HUES64 (cell line): Measurements from ENCODE around the gene EARS2. TPM values are rescaled to one million over a fixed set of nuclear protein-coding genes. Genes with fewer than 3 reads are reported as not detected.
"Not testable (repeated sequence)": the region's sequence is repeated elsewhere in the genome, so short reads cannot be mapped to it uniquely, and the experiment has no call there.

Source experiments
- H3K27ac ChIP-seq: 2 replicates; pipeline ENCODE4 v1.7.0; 2013; ENCODE audit warnings: low read depth, low read length, inconsistent platforms
- H3K27me3 ChIP-seq: 2 replicates; pipeline ENCODE4 v1.6.1; 2013; ENCODE audit warnings: mild to moderate bottlenecking, low read length; ENCODE audit not compliant: insufficient read depth
- H3K36me3 ChIP-seq: 2 replicates; pipeline ENCODE4 v1.6.1; 2013; ENCODE audit warnings: mild to moderate bottlenecking, low read length; ENCODE audit not compliant: insufficient read depth
- H3K4me1 ChIP-seq: 2 replicates; pipeline ENCODE4 v1.6.1; 2013; ENCODE audit warnings: mild to moderate bottlenecking, low read length, moderate library complexity; ENCODE audit not compliant: insufficient read depth
- H3K4me3 ChIP-seq: 2 replicates; pipeline ENCODE4 v1.5.1; 2013; ENCODE audit warnings: mild to moderate bottlenecking, low read length, moderate library complexity
- H3K9ac ChIP-seq: 2 replicates; pipeline ENCODE4 v1.6.1; 2013; ENCODE audit warnings: mild to moderate bottlenecking, low read depth, low read length
- H3K9me3 ChIP-seq: 2 replicates; pipeline ENCODE4 v1.6.1; 2013; ENCODE audit warnings: low read depth, low read length; ENCODE audit not compliant: insufficient read depth
- WGBS: fragments of 150-250, 120-280 bp; methylation state at CpG from one replicate; pipeline ENCODE4 v1.1.7; 2013; ENCODE audit warnings: missing lambda C conversion rate; 5-methylcytosine and 5-hydroxymethylcytosine counted together
- polyA plus RNA-seq, 2 experiments: library from polyadenylated mRNA; stranded (reverse); fragments of 50-300 nt; gene quantifications; one replicate each; pipeline ENCODE4 v1.2.3, GENCODE V29; 2013

The EARS2 gene
- 34.3 TPM for polyA plus RNA-seq (2013, experiment 1 of 2)
- 32.1 TPM for polyA plus RNA-seq (2013, experiment 2 of 2)

GRCh38 chr16:23556881-23557778 lies at the start of gene EARS2, which contains the start of gene UBFD1:
TSS of gene EARS2 (minus strand) at chr16:23557350. CDS start at chr16:23557343, 7 bp downstream.
TSS of gene UBFD1 (plus strand) at chr16:23557727. CDS start at chr16:23557743, 16 bp downstream.
- Histone ChIP-seq H3K27me3 (no peaks in the 10 kb centered on the region), H3K27ac (peak within 1 kb of the TSS; percentile 98), H3K36me3 (peaks cover 65% of the 10 kb centered on the region), H3K9ac (peak within 1 kb of the TSS; percentile 96), H3K4me3 (peak within 1 kb of the TSS; percentile 83), H3K9me3 (no peaks in the 10 kb centered on the region), H3K4me1 (no peaks in the 10 kb centered on the region)
- 3% methylated on average over 65 of the region's 65 CpGs for WGBS

- H3K27me3 ChIP-seq, result no peaks in the 10 kb centered on the region
- peak overlapping the region; percentile 57; the same call in 1 of the 2 replicates for H3K27ac ChIP-seq
- H3K9ac ChIP-seq, result no peak overlapping the region
- WGBS, result 89% methylated on average over 11 of the region's 11 CpGs
- H3K4me1 ChIP-seq, result peaks cover 14% of the 10 kb centered on the region
- H3K9me3 ChIP-seq, result no peaks in the 10 kb centered on the region
- H3K36me3 ChIP-seq, result peaks cover 30% of the 10 kb centered on the region
- H3K4me3 ChIP-seq, result no peak overlapping the region
Measured at GRCh38 chr16:23597003-23597756, 40.0 kb upstream of the EARS2 start.

DNA sequence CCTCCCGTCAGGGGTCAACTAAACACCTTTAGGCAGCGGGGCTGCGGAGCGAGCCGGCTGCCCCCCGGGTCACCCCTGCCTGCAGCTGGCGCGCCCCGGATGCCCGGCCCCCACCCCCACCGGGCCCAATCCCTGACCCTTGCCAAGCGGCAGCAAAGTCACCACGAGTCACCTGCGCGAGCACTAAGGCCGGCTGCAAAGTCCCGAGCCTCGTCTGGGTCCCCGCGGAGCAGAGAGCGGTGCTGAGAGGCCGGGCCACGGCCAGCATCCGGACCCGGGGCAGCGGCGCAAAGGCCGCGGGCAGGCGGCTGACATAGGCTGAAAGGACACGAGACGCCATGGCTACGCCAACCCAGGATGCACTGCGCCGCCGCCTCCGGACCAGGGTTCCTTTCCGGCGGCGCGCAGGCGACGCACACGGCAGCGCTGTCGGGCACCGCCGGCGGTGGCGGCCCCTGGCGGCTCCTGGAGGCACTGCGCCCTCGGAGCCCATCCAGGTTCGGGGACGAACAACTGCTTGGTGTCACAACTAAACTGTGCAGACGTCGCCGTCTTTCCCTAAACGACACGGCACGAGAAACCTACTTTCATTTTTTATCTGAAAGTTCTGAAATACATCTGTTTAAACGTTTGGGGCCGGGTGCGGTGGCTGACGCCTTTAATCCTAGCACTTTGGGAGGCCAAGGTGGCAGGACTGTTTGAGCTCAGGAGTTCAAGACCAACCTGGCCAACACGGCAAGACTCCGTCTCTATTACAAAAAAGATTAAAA lies 39.0 kb upstream of the EARS2 start, which contains the start of gene NDUFAB1:
NDUFAB1 (minus strand) TSS at position 366 of the 770 bp plus-strand sequence; CDS start at position 340, 26 bp downstream.
- Histone ChIP-seq H3K9me3 (no peaks in the 10 kb centered on the region), H3K4me3 (peak within 1 kb of the TSS; percentile 88), H3K27ac (peak within 1 kb of the TSS; percentile 83), H3K4me1 (peaks cover 14% of the 10 kb centered on the region), H3K27me3 (no peaks in the 10 kb centered on the region), H3K36me3 (peaks cover 31% of the 10 kb centered on the region), H3K9ac (peak within 1 kb of the TSS; percentile 93)
- WGBS, result 2% methylated on average over 65 of the region's 67 CpGs

DNA sequence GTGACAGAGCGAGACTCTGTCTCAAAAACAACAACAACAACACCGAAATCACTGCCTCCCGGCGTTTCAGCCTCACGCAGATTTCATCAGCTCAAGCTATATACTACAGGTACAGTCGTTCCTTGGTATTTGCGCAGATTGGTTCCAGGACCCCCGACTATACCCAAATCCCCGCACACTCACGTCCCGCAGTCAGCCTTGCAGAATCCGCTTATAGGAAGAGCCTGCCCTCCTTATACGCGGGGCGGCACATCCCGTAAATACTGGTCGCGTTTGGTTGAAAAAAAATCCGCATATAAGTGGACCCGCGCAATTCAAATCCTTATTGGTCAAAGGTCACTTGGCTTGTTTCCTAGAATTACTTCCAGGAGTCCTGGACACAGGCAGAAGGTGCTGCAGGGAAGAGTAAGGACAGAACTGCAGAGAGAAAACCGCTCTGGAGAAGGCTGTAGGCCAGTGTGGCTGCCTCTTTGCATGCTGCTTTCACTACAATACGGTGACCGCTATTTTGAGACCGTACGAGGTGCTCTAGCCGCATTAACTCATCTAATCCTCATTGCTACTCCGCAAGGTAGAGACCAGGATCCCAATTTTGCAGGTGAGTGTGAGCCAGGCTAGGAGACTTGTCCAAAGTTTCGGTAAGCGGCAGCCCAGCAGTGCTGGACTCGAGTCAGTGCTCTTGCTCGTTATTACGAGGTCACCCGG lies 38.2 kb upstream of the EARS2 start:
- peak overlapping the region; percentile 88 for H3K4me3 ChIP-seq
- H3K27me3 ChIP-seq, result no peaks in the 10 kb centered on the region
- peaks cover 36% of the 10 kb centered on the region for H3K36me3 ChIP-seq
- peak overlapping the region; percentile 93 for H3K9ac ChIP-seq
- WGBS, result 18% methylated on average over 34 of the region's 34 CpGs
- peak overlapping the region; percentile 83 for H3K27ac ChIP-seq
- H3K9me3 ChIP-seq, result no peaks in the 10 kb centered on the region
- H3K4me1 ChIP-seq, result peaks cover 10% of the 10 kb centered on the region

DNA sequence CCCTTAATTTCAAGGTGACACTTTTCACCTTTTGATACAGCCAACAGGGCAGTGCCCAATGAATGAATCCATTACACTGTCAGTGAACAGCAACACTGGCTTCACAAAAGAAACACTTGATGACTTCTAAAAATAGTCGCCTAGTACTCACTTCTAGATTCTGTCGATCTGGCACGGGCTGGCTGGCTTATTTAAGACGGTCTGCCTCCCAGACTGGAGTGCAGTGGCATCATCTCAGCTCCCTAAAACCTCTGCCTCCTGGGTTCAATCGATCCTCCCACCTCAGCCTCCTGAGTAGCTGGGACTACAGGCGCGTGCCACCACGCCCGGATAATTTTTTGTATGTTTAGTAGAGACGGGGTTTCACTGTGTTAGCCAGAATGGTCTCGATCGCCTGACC lies 37.0 kb upstream of the EARS2 start:
- Histone ChIP-seq H3K36me3 (peaks cover 48% of the 10 kb centered on the region), H3K4me3 (0 out of 2 replicates have a peak overlapping the region, but pooled peaks have one; percentile 88), H3K27me3 (no peaks in the 10 kb centered on the region), H3K4me1 (peaks cover 8% of the 10 kb centered on the region), H3K9me3 (no peaks in the 10 kb centered on the region), H3K27ac (no peak overlapping the region), H3K9ac (no peak overlapping the region)
- WGBS, result 95% methylated on average over 12 of the region's 12 CpGs

DNA sequence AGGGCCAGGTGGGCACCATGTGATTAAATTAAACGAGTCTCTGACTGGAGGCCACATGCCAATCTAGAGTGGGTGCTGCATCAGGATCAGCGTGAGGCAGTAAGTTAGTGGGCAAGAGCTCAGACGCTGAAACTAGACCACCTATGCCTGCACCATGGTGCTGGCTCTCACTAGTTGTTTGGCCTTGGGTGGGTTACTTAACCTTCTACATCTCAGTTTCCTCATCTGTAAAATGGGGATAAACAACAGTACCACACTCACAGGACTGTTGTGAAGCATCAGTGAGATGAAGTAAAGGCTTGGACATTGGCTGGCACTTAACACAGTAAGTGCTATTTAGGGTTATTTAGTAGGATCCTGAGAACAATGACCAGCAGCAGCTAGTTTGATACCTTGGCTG lies 33.0 kb upstream of the EARS2 start:
- Histone ChIP-seq H3K9ac (no peak overlapping the region), H3K4me1 (no peaks in the 10 kb centered on the region), H3K9me3 (no peaks in the 10 kb centered on the region), H3K4me3 (no peak overlapping the region), H3K36me3 (peaks cover 70% of the 10 kb centered on the region), H3K27me3 (no peaks in the 10 kb centered on the region), H3K27ac (no peak overlapping the region)
- 93% methylated on average over 3 of the region's 3 CpGs for WGBS

- no peak overlapping the region for H3K27ac ChIP-seq
- H3K9ac ChIP-seq, result no peak overlapping the region
- WGBS, result 95% methylated on average over 5 of the region's 5 CpGs
- H3K4me3 ChIP-seq, result no peak overlapping the region
- no peaks in the 10 kb centered on the region for H3K9me3 ChIP-seq
- no peaks in the 10 kb centered on the region for H3K27me3 ChIP-seq
- H3K4me1 ChIP-seq, result no peaks in the 10 kb centered on the region
- H3K36me3 ChIP-seq, result peaks cover 68% of the 10 kb centered on the region
Measured at GRCh38 chr16:23587726-23588125, 30.6 kb upstream of the EARS2 start.

GRCh38 chr16:23584186-23585076 lies 27.3 kb upstream of the EARS2 start:
- no peaks in the 10 kb centered on the region for H3K27me3 ChIP-seq
- no peaks in the 10 kb centered on the region for H3K4me1 ChIP-seq
- WGBS, result 96% methylated on average over 13 of the region's 14 CpGs
- no peak overlapping the region for H3K9ac ChIP-seq
- no peaks in the 10 kb centered on the region for H3K9me3 ChIP-seq
- H3K27ac ChIP-seq, result no peak overlapping the region
- no peak overlapping the region for H3K4me3 ChIP-seq
- H3K36me3 ChIP-seq, result peaks cover 67% of the 10 kb centered on the region

GRCh38 chr16:23583271-23583670 lies 26.1 kb upstream of the EARS2 start:
- not testable (repeated sequence) for H3K4me1 ChIP-seq, H3K9me3 ChIP-seq, H3K27me3 ChIP-seq, H3K27ac ChIP-seq, H3K4me3 ChIP-seq, H3K9ac ChIP-seq
- WGBS, result 95% methylated on average over 30 of the region's 30 CpGs
- H3K36me3 ChIP-seq, result peaks cover 66% of the 10 kb centered on the region
